ENCODE measurements around the gene TRIM66. TPM values are rescaled to one million over a fixed set of nuclear protein-coding genes. Genes with fewer than 3 reads are reported as not detected.

The TRIM66 gene
- total RNA-seq, 2 experiments from 2014 or later, result 4.4 to 19.0 TPM

DNA sequence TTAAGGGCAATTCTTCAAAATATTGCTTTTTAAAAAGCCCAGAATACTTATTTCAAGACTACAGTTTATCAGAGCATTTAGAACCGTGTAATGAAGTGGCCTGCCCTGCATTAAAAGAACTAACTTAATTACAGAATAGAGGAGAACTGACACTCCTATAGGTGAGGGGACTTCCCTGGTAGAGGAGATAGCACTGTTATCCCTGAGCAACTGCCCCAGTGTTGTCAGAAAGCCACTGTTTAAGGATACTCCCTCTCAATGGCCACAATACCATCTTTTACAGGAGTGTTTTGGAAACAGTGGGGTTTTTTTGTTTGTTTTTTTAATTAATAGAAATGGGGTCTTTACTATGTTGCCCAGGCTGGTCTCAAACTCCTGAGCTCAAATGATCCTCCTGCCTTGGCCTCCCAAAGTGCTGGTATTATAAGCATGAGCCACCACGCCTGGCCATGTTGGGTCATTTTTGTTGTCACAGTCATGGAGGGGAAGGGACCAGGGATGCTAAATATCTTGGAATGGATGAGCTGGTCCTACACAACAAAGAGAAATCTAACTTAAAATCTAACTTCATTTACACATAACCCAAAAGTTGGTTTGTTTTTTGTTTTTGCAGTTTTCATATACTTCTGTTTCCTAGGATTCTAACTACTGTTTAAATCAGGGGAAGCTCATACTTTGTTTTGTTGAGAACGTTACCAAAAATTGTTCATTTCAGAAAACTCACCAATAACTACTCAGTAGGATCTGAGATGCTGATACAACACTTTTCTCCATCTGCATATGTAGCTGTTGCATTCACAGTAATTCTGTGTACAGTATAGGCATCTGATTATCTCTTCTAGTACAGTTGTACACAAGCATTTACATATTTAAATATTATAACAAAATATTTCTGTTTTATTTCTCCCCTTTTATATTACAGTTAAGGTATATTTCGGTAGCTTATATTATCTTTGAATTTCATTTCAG, 8.2 kb upstream of the TRIM66 start:
- Histone ChIP-seq H3K27ac (ENCODE audit: low read depth, low read length, poor library complexity, severe bottlenecking) (no peak overlapping the region), H3K4me1 (ENCODE audit: insufficient read depth, low read length, poor library complexity, severe bottlenecking) (peaks cover 44% of the 10 kb centered on the region), H3K9me2 (ENCODE audit: insufficient read depth, low read length) (no peaks in the 10 kb centered on the region), H3K4me3 (ENCODE audit: low read depth, low read length, poor library complexity, severe bottlenecking) (peak overlapping the region; percentile 88), H3K9me3 (ENCODE audit: low read length) (no peaks in the 10 kb centered on the region), H3K36me3 (ENCODE audit: insufficient read depth, low read length) (peaks cover 89% of the 10 kb centered on the region), H3K79me2 (ENCODE audit: insufficient read depth, low read depth, low read length) (peaks cover 37% of the 10 kb centered on the region; the same call in 1 of the 2 replicates), H4K20me1 (ENCODE audit: insufficient read depth, low read length) (0 out of 2 replicates have a peak, but pooled peaks cover 3% of the 10 kb centered on the region), H2AFZ (ENCODE audit: low read length) (no peak overlapping the region), H3K4me2 (ENCODE audit: low read length) (peak overlapping the region; percentile 83)
- ChIA-PET POLR2A (interaction anchor here (0.6 to 1.2 kb wide), 5 partner anchors 9 to 740 kb away, joined by 3 to 6 read pairs (median 4); partner anchors contain the start of genes RPL27A and TRIM66), CTCF (ENCODE audit: unreplicated experiment) (no interaction called here)
- DNase-seq (ENCODE audit: low spot score), result no peak
- no peak for TF ChIP-seq EZH2phosphoT487 (IDR thresholded peaks at IDR 0.05; ENCODE audit: borderline replicate concordance, low read depth, low read length)
- TF ChIP-seq, protein P1, sequence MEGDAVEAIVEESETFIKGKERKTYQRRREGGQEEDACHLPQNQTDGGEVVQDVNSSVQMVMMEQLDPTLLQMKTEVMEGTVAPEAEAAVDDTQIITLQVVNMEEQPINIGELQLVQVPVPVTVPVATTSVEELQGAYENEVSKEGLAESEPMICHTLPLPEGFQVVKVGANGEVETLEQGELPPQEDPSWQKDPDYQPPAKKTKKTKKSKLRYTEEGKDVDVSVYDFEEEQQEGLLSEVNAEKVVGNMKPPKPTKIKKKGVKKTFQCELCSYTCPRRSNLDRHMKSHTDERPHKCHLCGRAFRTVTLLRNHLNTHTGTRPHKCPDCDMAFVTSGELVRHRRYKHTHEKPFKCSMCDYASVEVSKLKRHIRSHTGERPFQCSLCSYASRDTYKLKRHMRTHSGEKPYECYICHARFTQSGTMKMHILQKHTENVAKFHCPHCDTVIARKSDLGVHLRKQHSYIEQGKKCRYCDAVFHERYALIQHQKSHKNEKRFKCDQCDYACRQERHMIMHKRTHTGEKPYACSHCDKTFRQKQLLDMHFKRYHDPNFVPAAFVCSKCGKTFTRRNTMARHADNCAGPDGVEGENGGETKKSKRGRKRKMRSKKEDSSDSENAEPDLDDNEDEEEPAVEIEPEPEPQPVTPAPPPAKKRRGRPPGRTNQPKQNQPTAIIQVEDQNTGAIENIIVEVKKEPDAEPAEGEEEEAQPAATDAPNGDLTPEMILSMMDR (conservative IDR thresholded peaks at IDR 0.05; ENCODE audit: low read length), result no peak
- BruUV-seq (replicated peaks), result TSS peak; percentile 0
- intact Hi-C loops (cut with micrococcal nuclease; ENCODE audit: unreplicated experiment), result no loop called here

- Histone ChIP-seq H3K79me2 (ENCODE audit: insufficient read depth, low read depth, low read length) (peaks cover 45% of the 10 kb centered on the region; the same call in 1 of the 2 replicates), H3K4me3 (ENCODE audit: low read depth, low read length, poor library complexity, severe bottlenecking) (peak overlapping the region; percentile 88), H3K36me3 (ENCODE audit: insufficient read depth, low read length) (peaks cover 90% of the 10 kb centered on the region), H4K20me1 (ENCODE audit: insufficient read depth, low read length) (peaks cover 10% of the 10 kb centered on the region; the same call in 1 of the 2 replicates), H3K9me2 (ENCODE audit: insufficient read depth, low read length) (no peaks in the 10 kb centered on the region), H3K9me3 (ENCODE audit: low read length) (no peaks in the 10 kb centered on the region), H3K4me1 (ENCODE audit: insufficient read depth, low read length, poor library complexity, severe bottlenecking) (peaks cover 53% of the 10 kb centered on the region), H3K4me2 (ENCODE audit: low read length) (peak overlapping the region; percentile 83), H2AFZ (ENCODE audit: low read length) (no peak overlapping the region; the same call in 1 of the 2 replicates), H3K27ac (ENCODE audit: low read depth, low read length, poor library complexity, severe bottlenecking) (peak overlapping the region; percentile 93)
- TF ChIP-seq, protein P1 (conservative IDR thresholded peaks at IDR 0.05; ENCODE audit: low read length), result no peak
- no peak for TF ChIP-seq EZH2phosphoT487 (IDR thresholded peaks at IDR 0.05; ENCODE audit: borderline replicate concordance, low read depth, low read length)
- DNase-seq (ENCODE audit: low spot score), result peak; percentile 10
- no TSS peak for BruUV-seq (replicated peaks)
- POLR2A ChIA-PET, result interaction anchor here (0.5 to 1.5 kb wide), 7 partner anchors 8 to 270 kb away, joined by 3 to 6 read pairs (median 3); partner anchors contain the start of genes RPL27A and TRIM66
- CTCF ChIA-PET (ENCODE audit: unreplicated experiment), result no interaction called here
- intact Hi-C loops (cut with micrococcal nuclease; ENCODE audit: unreplicated experiment), result loop anchor here (2.0 to 10.0 kb wide), 4 partner anchors 123 to 1175 kb away; partner anchors contain the start of genes AKIP1, PPFIBP2 and TMEM9B
Observed at GRCh38 chr11:8689726-8690255, 7.3 kb upstream of the TRIM66 start.
